Activated naive CD4-positive, alpha-beta T cell treated with anti-CD3 and anti-CD28 coated beads for 36 hours (primary cell): ENCODE measurements around the gene SORCS3. TPM values are rescaled to one million over a fixed set of nuclear protein-coding genes. Genes with fewer than 3 reads are reported as not detected.

Experiments used
- CTCF ChIA-PET: fragments of 350-600 bp; sonication (Branson Sonifier 250); formaldehyde crosslinking; loops from one replicate; lab custom pipeline; 2021; ENCODE audit warnings: antibody characterized with exemption; lab: Charles Lee
- DNase-seq: peaks from one replicate; pipeline ENCODE4 v3.0.0-alpha.2; 2020
- H3K27ac Mint-ChIP-seq: one replicate; pipeline ENCODE4 v1.8.0; 2021; ENCODE audit warnings: mild to moderate bottlenecking, mixed read lengths
- H3K27me3 Mint-ChIP-seq: one replicate; pipeline ENCODE4 v1.8.0; 2021; ENCODE audit warnings: low read depth, mixed read lengths
- H3K36me3 Mint-ChIP-seq: one replicate; pipeline ENCODE4 v1.8.0; 2021; ENCODE audit warnings: low read depth, mixed read lengths
- H3K4me1 Mint-ChIP-seq: one replicate; pipeline ENCODE4 v1.8.0; 2021; ENCODE audit warnings: low read depth, mixed read lengths
- H3K4me3 Mint-ChIP-seq: one replicate; pipeline ENCODE4 v1.8.0; 2021; ENCODE audit warnings: mild to moderate bottlenecking, moderate library complexity, mixed read lengths
- H3K9me3 Mint-ChIP-seq: one replicate; pipeline ENCODE4 v1.8.0; 2021; ENCODE audit warnings: mixed read lengths
- intact Hi-C: fragments of 100-400 bp; cut with micrococcal nuclease; formaldehyde crosslinking; loops from one replicate; pipeline ENCODE4 v1.15.1; 2023
- total RNA-seq, 2 experiments: library from RNA; stranded (reverse); gene quantifications; one replicate each; pipeline ENCODE4 v1.2.3, GENCODE V29; 2021

SORCS3 gene
- total RNA-seq, 2 experiments from 2014 or later = not detected

DNA sequence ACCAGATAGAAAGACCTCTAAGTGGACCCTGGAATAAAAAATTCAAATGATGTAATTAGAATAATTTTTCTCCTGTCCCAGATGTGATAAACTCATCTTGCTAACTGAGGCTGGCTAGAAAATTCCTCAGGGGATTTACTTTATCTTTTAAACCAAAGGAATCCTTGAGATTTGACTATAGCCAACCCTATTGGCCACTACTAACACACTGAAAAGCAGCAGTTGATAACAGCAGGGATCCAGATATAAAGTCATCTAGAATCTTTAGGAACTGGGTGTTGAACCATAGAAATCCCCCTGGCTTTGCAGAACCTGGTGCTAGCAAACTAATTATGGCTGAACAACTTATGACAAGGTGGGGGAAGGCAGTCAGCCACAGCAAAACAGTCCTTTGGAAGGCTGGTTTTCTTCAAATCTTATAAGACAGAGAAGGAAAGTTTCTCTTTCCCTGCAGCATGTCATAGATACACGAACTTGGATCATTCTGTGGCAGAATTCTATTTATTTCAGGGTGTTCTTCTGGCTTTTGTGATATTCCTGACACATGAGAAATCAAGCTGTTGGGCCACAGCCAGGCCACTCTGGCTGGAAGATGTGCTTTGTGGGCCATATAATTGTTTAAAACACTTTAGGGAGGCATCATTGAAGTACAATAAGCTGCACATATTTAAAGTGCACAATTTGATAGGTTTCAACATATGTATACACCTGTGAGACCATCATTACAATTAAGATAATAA is 643.6 kb downstream of the SORCS3 start:
- Mint-ChIP-seq H3K27ac (no peak overlapping the region), H3K9me3 (no peaks in the 10 kb centered on the region), H3K27me3 (no peaks in the 10 kb centered on the region), H3K36me3 (no peaks in the 10 kb centered on the region), H3K4me1 (no peaks in the 10 kb centered on the region), H3K4me3 (no peak overlapping the region)
- intact Hi-C loops = no loop called here
- no peak for DNase-seq
- CTCF ChIA-PET = no interaction called here

- DNase-seq = no peak
- intact Hi-C loops = no loop called here
- no peaks in the 10 kb centered on the region for H3K36me3 Mint-ChIP-seq
- H3K27ac Mint-ChIP-seq = no peak overlapping the region
- no peaks in the 10 kb centered on the region for H3K9me3 Mint-ChIP-seq
- CTCF ChIA-PET = no interaction called here
- no peak overlapping the region for H3K4me3 Mint-ChIP-seq
- H3K27me3 Mint-ChIP-seq = no peaks in the 10 kb centered on the region
- peaks cover 7% of the 10 kb centered on the region for H3K4me1 Mint-ChIP-seq
These were observed 646.9 kb downstream of the SORCS3 start for GRCh38 chr10:105288026-105288425.

- intact Hi-C loops = no loop called here
- Mint-ChIP-seq H3K4me1 (peaks cover 7% of the 10 kb centered on the region), H3K27ac (no peak overlapping the region), H3K27me3 (no peaks in the 10 kb centered on the region), H3K36me3 (no peaks in the 10 kb centered on the region), H3K9me3 (no peaks in the 10 kb centered on the region), H3K4me3 (no peak overlapping the region)
- CTCF ChIA-PET = no interaction called here
- DNase-seq = no peak
These were observed 647.5 kb downstream of the SORCS3 start for GRCh38 chr10:105288613-105289012.

- no peak for DNase-seq
- peaks cover 7% of the 10 kb centered on the region for H3K4me1 Mint-ChIP-seq
- no peak overlapping the region for H3K4me3 Mint-ChIP-seq
- H3K27me3 Mint-ChIP-seq = no peaks in the 10 kb centered on the region
- no peak overlapping the region for H3K27ac Mint-ChIP-seq
- H3K9me3 Mint-ChIP-seq = peaks cover 7% of the 10 kb centered on the region
- CTCF ChIA-PET = no interaction called here
- intact Hi-C loops = no loop called here
- peaks cover 2% of the 10 kb centered on the region for H3K36me3 Mint-ChIP-seq
These were observed 650.5 kb downstream of the SORCS3 start for GRCh38 chr10:105291571-105291970.

- Mint-ChIP-seq H3K36me3 (peaks cover 2% of the 10 kb centered on the region), H3K4me3 (no peak overlapping the region), H3K27ac (no peak overlapping the region), H3K27me3 (no peaks in the 10 kb centered on the region), H3K4me1 (peaks cover 7% of the 10 kb centered on the region), H3K9me3 (peaks cover 9% of the 10 kb centered on the region)
- intact Hi-C loops = no loop called here
- CTCF ChIA-PET = no interaction called here
- no peak for DNase-seq
These were observed 651.1 kb downstream of the SORCS3 start for GRCh38 chr10:105292236-105292635.
